ENCODE data around the gene DUSP21.

DUSP21 gene

DNA sequence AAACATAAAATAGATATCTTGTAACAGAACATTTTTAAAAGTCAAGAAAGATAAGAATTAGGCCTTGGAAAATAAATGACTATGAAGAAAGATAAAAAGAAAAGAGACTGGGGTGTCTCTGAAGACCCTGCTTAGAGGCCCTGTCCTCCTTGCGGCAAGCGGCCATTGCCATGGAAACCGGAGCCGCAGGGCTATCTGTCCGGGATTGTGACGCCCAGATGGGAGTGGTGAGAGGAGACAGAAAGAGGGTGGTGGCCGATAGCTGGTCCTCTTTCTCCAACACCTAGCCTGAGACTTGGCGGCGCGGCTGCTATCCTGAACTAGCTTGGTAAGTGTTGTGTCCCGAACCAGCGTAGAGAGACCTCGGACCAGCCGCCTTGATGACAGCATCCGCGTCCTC lies at the start of gene DUSP21:
Gene DUSP21 (plus strand): TSS at position 269 of the 400 bp plus-strand sequence. CDS start 112 bp downstream, at position 381.
- no peak within 1 kb of the TSS for H3K27ac ChIP-seq
- no peaks in the 10 kb centered on the region for H3K9me3 ChIP-seq (ENCODE audit: severe bottlenecking)
- H3K27me3 ChIP-seq (ENCODE audit: insufficient read depth, low read depth, severe bottlenecking): no peaks in the 10 kb centered on the region
- no peaks in the 10 kb centered on the region for H3K36me3 ChIP-seq
- no peak within 1 kb of the TSS for H3K4me3 ChIP-seq (ENCODE audit: low read depth, low read length)
- TF ChIP-seq, protein P1, sequence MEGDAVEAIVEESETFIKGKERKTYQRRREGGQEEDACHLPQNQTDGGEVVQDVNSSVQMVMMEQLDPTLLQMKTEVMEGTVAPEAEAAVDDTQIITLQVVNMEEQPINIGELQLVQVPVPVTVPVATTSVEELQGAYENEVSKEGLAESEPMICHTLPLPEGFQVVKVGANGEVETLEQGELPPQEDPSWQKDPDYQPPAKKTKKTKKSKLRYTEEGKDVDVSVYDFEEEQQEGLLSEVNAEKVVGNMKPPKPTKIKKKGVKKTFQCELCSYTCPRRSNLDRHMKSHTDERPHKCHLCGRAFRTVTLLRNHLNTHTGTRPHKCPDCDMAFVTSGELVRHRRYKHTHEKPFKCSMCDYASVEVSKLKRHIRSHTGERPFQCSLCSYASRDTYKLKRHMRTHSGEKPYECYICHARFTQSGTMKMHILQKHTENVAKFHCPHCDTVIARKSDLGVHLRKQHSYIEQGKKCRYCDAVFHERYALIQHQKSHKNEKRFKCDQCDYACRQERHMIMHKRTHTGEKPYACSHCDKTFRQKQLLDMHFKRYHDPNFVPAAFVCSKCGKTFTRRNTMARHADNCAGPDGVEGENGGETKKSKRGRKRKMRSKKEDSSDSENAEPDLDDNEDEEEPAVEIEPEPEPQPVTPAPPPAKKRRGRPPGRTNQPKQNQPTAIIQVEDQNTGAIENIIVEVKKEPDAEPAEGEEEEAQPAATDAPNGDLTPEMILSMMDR (IDR thresholded peaks at IDR 0.05; ENCODE audit: low read depth, low read length): no peak
- DNase-seq: no peak

DNA sequence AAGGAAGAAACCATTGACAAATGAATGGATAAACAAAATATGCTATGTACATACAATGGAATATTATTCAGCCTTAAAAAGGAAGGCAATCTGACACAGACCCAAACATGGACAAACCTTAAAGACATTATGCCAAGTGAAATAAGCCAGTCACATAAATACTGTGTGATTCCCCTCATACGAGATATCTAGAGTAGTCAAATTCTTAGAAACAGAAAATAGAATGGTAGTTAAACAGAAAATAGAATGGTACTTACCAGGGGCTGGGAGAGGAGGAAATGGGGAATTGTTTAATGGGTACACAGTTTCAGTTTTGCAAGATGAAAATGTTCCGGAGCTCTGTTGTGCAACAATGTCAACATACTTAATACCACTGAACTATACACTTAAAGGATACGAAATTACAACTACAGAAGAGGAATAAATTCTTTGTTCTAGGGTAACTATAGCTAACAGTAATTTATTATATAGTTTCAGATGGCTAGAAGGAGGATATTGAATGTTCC lies 47.8 kb upstream of the DUSP21 start:
- H3K27ac ChIP-seq: no peak overlapping the region
- H3K4me3 ChIP-seq (ENCODE audit: low read depth, low read length): no peak overlapping the region
- H3K9me3 ChIP-seq (ENCODE audit: severe bottlenecking): no peaks in the 10 kb centered on the region
- no peaks in the 10 kb centered on the region for H3K36me3 ChIP-seq
- DNase-seq: no peak
- peaks cover 5% of the 10 kb centered on the region for H3K27me3 ChIP-seq (ENCODE audit: insufficient read depth, low read depth, severe bottlenecking)
- TF ChIP-seq, protein P1 (IDR thresholded peaks at IDR 0.05; ENCODE audit: low read depth, low read length): no peak

DNA sequence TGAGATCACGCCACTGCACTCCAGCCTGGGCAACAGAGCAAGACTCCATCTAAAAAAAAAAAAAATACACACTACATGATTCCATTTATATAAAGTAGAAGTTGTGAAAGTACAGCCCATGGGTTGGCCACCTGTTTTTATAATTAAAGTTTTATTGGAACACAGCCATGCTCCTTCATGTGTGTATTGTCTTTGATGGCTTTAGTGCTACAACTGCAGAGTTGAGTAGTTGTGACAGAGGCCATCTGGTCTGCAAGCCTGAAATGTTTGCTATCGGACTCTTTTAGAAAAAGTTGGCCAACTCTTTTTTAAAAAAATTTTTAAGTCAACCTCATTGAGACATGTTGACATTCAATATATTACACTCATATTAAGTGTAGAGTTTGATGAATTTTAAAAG lies 41.2 kb upstream of the DUSP21 start:
- no peaks in the 10 kb centered on the region for H3K36me3 ChIP-seq
- TF ChIP-seq, protein P1 (IDR thresholded peaks at IDR 0.05; ENCODE audit: low read depth, low read length): no peak
- H3K4me3 ChIP-seq (ENCODE audit: low read depth, low read length): no peak overlapping the region
- H3K27me3 ChIP-seq (ENCODE audit: insufficient read depth, low read depth, severe bottlenecking): peaks cover 4% of the 10 kb centered on the region
- no peaks in the 10 kb centered on the region for H3K9me3 ChIP-seq (ENCODE audit: severe bottlenecking)
- H3K27ac ChIP-seq: no peak overlapping the region
- DNase-seq: no peak

DNA sequence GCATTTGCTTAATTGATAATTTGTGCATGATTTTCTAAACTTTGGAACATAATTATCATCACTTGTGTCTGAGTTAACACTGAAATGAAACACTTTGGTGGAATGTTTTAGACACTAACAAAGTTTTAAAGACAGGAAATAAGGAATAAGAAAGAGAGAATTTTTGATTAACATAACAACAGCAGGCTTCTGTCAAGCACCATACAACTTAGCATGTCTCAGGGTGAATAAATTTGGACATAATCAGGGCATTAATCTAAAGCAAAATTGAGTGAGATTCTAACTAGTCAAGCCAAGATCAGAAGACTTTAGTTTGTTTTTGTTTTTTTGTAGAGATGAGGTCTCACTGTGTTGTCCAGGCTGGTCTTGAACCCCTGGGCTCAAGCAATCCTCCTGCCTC lies 28.1 kb upstream of the DUSP21 start:
- H3K9me3 ChIP-seq (ENCODE audit: severe bottlenecking): no peaks in the 10 kb centered on the region
- TF ChIP-seq, protein P1 (IDR thresholded peaks at IDR 0.05; ENCODE audit: low read depth, low read length): no peak
- no peak overlapping the region for H3K27ac ChIP-seq
- H3K27me3 ChIP-seq (ENCODE audit: insufficient read depth, low read depth, severe bottlenecking): no peaks in the 10 kb centered on the region
- H3K36me3 ChIP-seq: no peaks in the 10 kb centered on the region
- no peak for DNase-seq
- H3K4me3 ChIP-seq (ENCODE audit: low read depth, low read length): no peak overlapping the region

- Histone ChIP-seq H3K27ac (no peak overlapping the region), H3K36me3 (no peaks in the 10 kb centered on the region), H3K4me3 (ENCODE audit: low read depth, low read length) (no peak overlapping the region), H3K27me3 (ENCODE audit: insufficient read depth, low read depth, severe bottlenecking) (no peaks in the 10 kb centered on the region), H3K9me3 (ENCODE audit: severe bottlenecking) (no peaks in the 10 kb centered on the region)
- TF ChIP-seq, protein P1 (IDR thresholded peaks at IDR 0.05; ENCODE audit: low read depth, low read length): no peak
- no peak for DNase-seq
Observed at GRCh38 chrX:44816367-44816766, 27.5 kb upstream of the DUSP21 start.

DNA sequence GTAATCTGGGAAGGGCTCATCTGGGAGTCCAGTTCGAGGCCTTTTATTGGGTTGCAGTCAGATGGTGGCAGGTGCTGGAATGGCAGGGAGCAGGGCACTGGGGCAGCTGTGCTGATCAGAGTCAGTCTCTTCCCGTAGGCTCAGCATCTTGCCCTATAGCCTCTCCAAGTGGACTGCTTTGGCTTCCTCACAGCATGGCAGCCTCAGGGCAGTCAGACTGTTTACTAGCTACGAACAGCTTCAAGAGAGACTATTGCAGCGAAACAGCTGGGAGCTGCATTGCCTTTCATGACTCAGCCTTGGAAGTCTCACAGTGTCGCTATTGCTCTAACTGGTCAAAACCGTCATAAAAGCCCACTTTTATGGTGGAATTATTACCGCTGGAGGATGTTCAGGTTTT lies 26.8 kb upstream of the DUSP21 start:
- TF ChIP-seq, protein P1 (IDR thresholded peaks at IDR 0.05; ENCODE audit: low read depth, low read length): no peak
- Histone ChIP-seq H3K27ac (no peak overlapping the region), H3K9me3 (ENCODE audit: severe bottlenecking) (no peaks in the 10 kb centered on the region), H3K4me3 (ENCODE audit: low read depth, low read length) (no peak overlapping the region), H3K36me3 (no peaks in the 10 kb centered on the region), H3K27me3 (ENCODE audit: insufficient read depth, low read depth, severe bottlenecking) (no peaks in the 10 kb centered on the region)
- no peak for DNase-seq

Measured in WERI-Rb-1 (cell line).